ENCODE results near the gene OPCML.

GRCh38 chr11:132539590-132540368 lies 992.5 kb downstream of the OPCML start:
- TF ChIP-seq CTCF (IDR thresholded peaks at IDR 0.05; ENCODE audit: low read length), result no peak
- no peak for TF ChIP-seq EZH2 (IDR thresholded peaks at IDR 0.05; ENCODE audit: borderline replicate concordance, low read length)

Data from OCI-LY1 (cell line).